Ovary (tissue), 3 donors: ENCODE results near the gene PCNX3.

Experiments
- EP300 ChIP-seq: sonication (generic); formaldehyde crosslinking; IDR thresholded peaks from one replicate; pipeline ENCODE4 v1.6.1; 2017; ENCODE audit warnings: antibody characterized with exemption
- POLR2A ChIP-seq: fragments of 450-650 bp; IDR thresholded peaks from one replicate; pipeline ENCODE4 v1.6.1; 2017; ENCODE audit warnings: antibody characterized with exemption, mild to moderate bottlenecking, moderate library complexity
- TF ChIP-seq, protein P1 (sequence below), 3 donors: fragments of 450-650 bp in 2 of 3; fragments of 200-600 bp in 1 of 3; IDR thresholded peaks; one replicate each; pipeline versions ENCODE4 v1.5.1 to v1.8.0; 2016 to 2022; ENCODE audit warnings: antibody characterized with exemption in 3 of 3, mild to moderate bottlenecking in 1 of 3
- donor health status: DM: no; HTN: no; CAD: no.

DNA sequence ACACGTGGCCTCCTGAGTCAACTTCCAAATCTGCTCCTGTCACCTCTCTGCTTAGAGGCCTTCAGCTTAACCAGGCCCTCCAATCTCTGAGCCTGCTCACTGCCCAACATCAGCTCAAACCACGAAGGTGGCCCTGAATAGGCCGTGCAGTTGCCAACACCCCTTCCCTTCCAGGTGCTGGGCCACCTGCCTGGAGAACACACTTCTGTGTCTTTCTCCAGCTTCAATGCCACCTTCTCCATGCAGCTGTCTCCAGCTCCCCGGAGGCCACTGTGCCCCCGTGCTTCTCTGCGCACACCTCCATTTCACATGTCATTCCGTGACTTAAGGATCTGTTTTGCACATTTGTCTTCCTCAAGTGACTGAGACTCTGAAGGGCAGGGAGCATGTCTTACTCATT lies 41.9 kb downstream of the PCNX3 start:
- TF ChIP-seq POLR2A (no peak), EP300 (no peak)
- TF ChIP-seq, protein P1, sequence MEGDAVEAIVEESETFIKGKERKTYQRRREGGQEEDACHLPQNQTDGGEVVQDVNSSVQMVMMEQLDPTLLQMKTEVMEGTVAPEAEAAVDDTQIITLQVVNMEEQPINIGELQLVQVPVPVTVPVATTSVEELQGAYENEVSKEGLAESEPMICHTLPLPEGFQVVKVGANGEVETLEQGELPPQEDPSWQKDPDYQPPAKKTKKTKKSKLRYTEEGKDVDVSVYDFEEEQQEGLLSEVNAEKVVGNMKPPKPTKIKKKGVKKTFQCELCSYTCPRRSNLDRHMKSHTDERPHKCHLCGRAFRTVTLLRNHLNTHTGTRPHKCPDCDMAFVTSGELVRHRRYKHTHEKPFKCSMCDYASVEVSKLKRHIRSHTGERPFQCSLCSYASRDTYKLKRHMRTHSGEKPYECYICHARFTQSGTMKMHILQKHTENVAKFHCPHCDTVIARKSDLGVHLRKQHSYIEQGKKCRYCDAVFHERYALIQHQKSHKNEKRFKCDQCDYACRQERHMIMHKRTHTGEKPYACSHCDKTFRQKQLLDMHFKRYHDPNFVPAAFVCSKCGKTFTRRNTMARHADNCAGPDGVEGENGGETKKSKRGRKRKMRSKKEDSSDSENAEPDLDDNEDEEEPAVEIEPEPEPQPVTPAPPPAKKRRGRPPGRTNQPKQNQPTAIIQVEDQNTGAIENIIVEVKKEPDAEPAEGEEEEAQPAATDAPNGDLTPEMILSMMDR (IDR thresholded peaks at IDR 0.05) = no peak
